ENCODE results near the gene SMYD5.
"Not testable (repeated sequence)": the region's sequence is repeated elsewhere in the genome, so short reads cannot be mapped to it uniquely, and the experiment has no call there.

SMYD5 gene

GRCh38 chr2:73170341-73170740 lies 43.7 kb upstream of the SMYD5 start:
- not testable (repeated sequence) for DNase-seq; H3K36me3 ChIP-seq (ENCODE audit: control insufficient read depth in 1 of 2, insufficient read depth in 2 of 2, low read length in 2 of 2); H3K4ac ChIP-seq (ENCODE audit: low read depth, low read length); H2BK5ac ChIP-seq (ENCODE audit: low read depth, low read length, poor library complexity); H4K12ac ChIP-seq (ENCODE audit: low read depth, low read length); H3K9ac ChIP-seq (ENCODE audit: low read length); H3K4me3 ChIP-seq (ENCODE audit: low read depth, low read length); H2AFZ ChIP-seq (ENCODE audit: insufficient read depth, low read length, poor library complexity); H3K9me3 ChIP-seq (ENCODE audit: insufficient read depth, low read depth, low read length); H4K91ac ChIP-seq (ENCODE audit: low read depth, low read length); H4K8ac ChIP-seq (ENCODE audit: low read depth, low read length); H3K27ac ChIP-seq (ENCODE audit: low read depth, low read length); H3K14ac ChIP-seq (ENCODE audit: low read length); H3K18ac ChIP-seq (ENCODE audit: low read length); H2BK120ac ChIP-seq (ENCODE audit: insufficient read depth, low read length, poor library complexity); H3K79me2 ChIP-seq (ENCODE audit: control insufficient read depth, insufficient read depth, low read length, poor library complexity); H3K23ac ChIP-seq (ENCODE audit: low read length); H2BK12ac ChIP-seq (ENCODE audit: low read length); H3K4me2 ChIP-seq (ENCODE audit: low read length); H3K27me3 ChIP-seq (ENCODE audit: insufficient read depth, low read length); H2AK5ac ChIP-seq (ENCODE audit: low read length); H3K79me1 ChIP-seq (ENCODE audit: low read length)
- H3K4me1 ChIP-seq (ENCODE audit: control insufficient read depth in 1 of 2, insufficient read depth in 2 of 2, low read length in 2 of 2), result peaks cover 4 to 15% of the 10 kb centered on the region in 2 experiments
- no CpG with 5 or more reads among the region's 7 CpGs for WGBS (ENCODE audit: extremely low coverage, insufficient coverage, insufficient read length)

GRCh38 chr2:73172963-73173362 lies 41.1 kb upstream of the SMYD5 start:
- WGBS (ENCODE audit: extremely low coverage, insufficient coverage, insufficient read length), result no CpG with 5 or more reads among the region's 6 CpGs
- Histone ChIP-seq H3K4me3 (ENCODE audit: low read depth, low read length) (no peak overlapping the region), H3K79me1 (ENCODE audit: low read length) (peaks cover 9% of the 10 kb centered on the region), H3K4ac (ENCODE audit: low read depth, low read length) (no peak overlapping the region), H2BK5ac (ENCODE audit: low read depth, low read length, poor library complexity) (no peak overlapping the region), H4K12ac (ENCODE audit: low read depth, low read length) (no peak overlapping the region), H3K18ac (ENCODE audit: low read length) (no peak overlapping the region), H3K36me3 (ENCODE audit: control insufficient read depth in 1 of 2, insufficient read depth in 2 of 2, low read length in 2 of 2) (no peaks in the 10 kb centered on the region), H4K91ac (ENCODE audit: low read depth, low read length) (no peak overlapping the region), H3K27ac (ENCODE audit: low read depth, low read length) (no peak overlapping the region), H3K23ac (ENCODE audit: low read length) (no peak overlapping the region), H2BK12ac (ENCODE audit: low read length) (no peak overlapping the region), H3K79me2 (ENCODE audit: control insufficient read depth, insufficient read depth, low read length, poor library complexity) (no peaks in the 10 kb centered on the region), H3K4me1 (ENCODE audit: control insufficient read depth in 1 of 2, insufficient read depth in 2 of 2, low read length in 2 of 2) (peaks cover 19 to 27% of the 10 kb centered on the region in 2 experiments), H3K9ac (ENCODE audit: low read length) (peak overlapping the region; percentile 57), H2AK5ac (ENCODE audit: low read length) (no peak overlapping the region), H3K27me3 (ENCODE audit: insufficient read depth, low read length) (peaks cover 20% of the 10 kb centered on the region), H2AFZ (ENCODE audit: insufficient read depth, low read length, poor library complexity) (no peak overlapping the region), H3K14ac (ENCODE audit: low read length) (no peak overlapping the region), H3K9me3 (ENCODE audit: insufficient read depth, low read depth, low read length) (peaks cover 3% of the 10 kb centered on the region), H4K8ac (ENCODE audit: low read depth, low read length) (no peak overlapping the region), H3K4me2 (ENCODE audit: low read length) (no peak overlapping the region), H2BK120ac (ENCODE audit: insufficient read depth, low read length, poor library complexity) (no peak overlapping the region)
- DNase-seq, result peak in 1 of 2 donors; percentile 13

GRCh38 chr2:73173781-73174180 lies 40.3 kb upstream of the SMYD5 start:
- H3K18ac ChIP-seq (ENCODE audit: low read length), result no peak overlapping the region
- H3K27ac ChIP-seq (ENCODE audit: low read depth, low read length), result no peak overlapping the region
- no peak overlapping the region for H3K14ac ChIP-seq (ENCODE audit: low read length)
- no peak overlapping the region for H3K9ac ChIP-seq (ENCODE audit: low read length)
- H3K4ac ChIP-seq (ENCODE audit: low read depth, low read length), result no peak overlapping the region
- H3K27me3 ChIP-seq (ENCODE audit: insufficient read depth, low read length), result peaks cover 22% of the 10 kb centered on the region
- no peak overlapping the region for H3K4me3 ChIP-seq (ENCODE audit: low read depth, low read length)
- no peak overlapping the region for H2BK5ac ChIP-seq (ENCODE audit: low read depth, low read length, poor library complexity)
- peaks cover 3% of the 10 kb centered on the region for H3K9me3 ChIP-seq (ENCODE audit: insufficient read depth, low read depth, low read length)
- no peaks in the 10 kb centered on the region for H3K79me2 ChIP-seq (ENCODE audit: control insufficient read depth, insufficient read depth, low read length, poor library complexity)
- no peaks in the 10 kb centered on the region for H3K36me3 ChIP-seq (ENCODE audit: control insufficient read depth in 1 of 2, insufficient read depth in 2 of 2, low read length in 2 of 2)
- H3K4me1 ChIP-seq (ENCODE audit: control insufficient read depth in 1 of 2, insufficient read depth in 2 of 2, low read length in 2 of 2), result peaks cover 19 to 27% of the 10 kb centered on the region in 2 experiments
- no peak overlapping the region for H4K12ac ChIP-seq (ENCODE audit: low read depth, low read length)
- peaks cover 9% of the 10 kb centered on the region for H3K79me1 ChIP-seq (ENCODE audit: low read length)
- no peak overlapping the region for H3K23ac ChIP-seq (ENCODE audit: low read length)
- peak overlapping the region; percentile 4 for H3K4me2 ChIP-seq (ENCODE audit: low read length)
- no peak overlapping the region for H2AK5ac ChIP-seq (ENCODE audit: low read length)
- no peak overlapping the region for H4K91ac ChIP-seq (ENCODE audit: low read depth, low read length)
- H4K8ac ChIP-seq (ENCODE audit: low read depth, low read length), result no peak overlapping the region
- peak in 1 of 2 donors; percentile 57 for DNase-seq
- WGBS (ENCODE audit: extremely low coverage, insufficient coverage, insufficient read length), result no CpG with 5 or more reads among the region's 7 CpGs
- no peak overlapping the region for H2BK120ac ChIP-seq (ENCODE audit: insufficient read depth, low read length, poor library complexity)
- H2AFZ ChIP-seq (ENCODE audit: insufficient read depth, low read length, poor library complexity), result no peak overlapping the region
- no peak overlapping the region for H2BK12ac ChIP-seq (ENCODE audit: low read length)

- no CpG with 5 or more reads among the region's 10 CpGs for WGBS (ENCODE audit: extremely low coverage, insufficient coverage, insufficient read length)
These were observed 39.8 kb upstream of the SMYD5 start for GRCh38 chr2:73174244-73174643.

More at GRCh38 chr2:73174244-73174643, 39.8 kb upstream of the SMYD5 start:
- Histone ChIP-seq H3K4me2 (ENCODE audit: low read length) (peak overlapping the region; percentile 4), H4K8ac (ENCODE audit: low read depth, low read length) (no peak overlapping the region), H3K9ac (ENCODE audit: low read length) (no peak overlapping the region), H3K27me3 (ENCODE audit: insufficient read depth, low read length) (peaks cover 22% of the 10 kb centered on the region), H3K36me3 (ENCODE audit: control insufficient read depth in 1 of 2, insufficient read depth in 2 of 2, low read length in 2 of 2) (no peaks in the 10 kb centered on the region), H3K14ac (ENCODE audit: low read length) (no peak overlapping the region), H3K27ac (ENCODE audit: low read depth, low read length) (no peak overlapping the region), H3K18ac (ENCODE audit: low read length) (no peak overlapping the region), H4K12ac (ENCODE audit: low read depth, low read length) (no peak overlapping the region), H3K79me1 (ENCODE audit: low read length) (peaks cover 9% of the 10 kb centered on the region), H3K79me2 (ENCODE audit: control insufficient read depth, insufficient read depth, low read length, poor library complexity) (no peaks in the 10 kb centered on the region), H3K4me1 (ENCODE audit: control insufficient read depth in 1 of 2, insufficient read depth in 2 of 2, low read length in 2 of 2) (peaks cover 19 to 27% of the 10 kb centered on the region in 2 experiments), H4K91ac (ENCODE audit: low read depth, low read length) (no peak overlapping the region), H3K9me3 (ENCODE audit: insufficient read depth, low read depth, low read length) (peaks cover 3% of the 10 kb centered on the region), H3K23ac (ENCODE audit: low read length) (no peak overlapping the region), H3K4me3 (ENCODE audit: low read depth, low read length) (no peak overlapping the region), H3K4ac (ENCODE audit: low read depth, low read length) (no peak overlapping the region), H2BK120ac (ENCODE audit: insufficient read depth, low read length, poor library complexity) (no peak overlapping the region), H2AFZ (ENCODE audit: insufficient read depth, low read length, poor library complexity) (no peak overlapping the region), H2BK12ac (ENCODE audit: low read length) (no peak overlapping the region), H2BK5ac (ENCODE audit: low read depth, low read length, poor library complexity) (no peak overlapping the region), H2AK5ac (ENCODE audit: low read length) (no peak overlapping the region)
- no peak for DNase-seq

Data from trophoblast cell (in vitro differentiated cells and primary cell).